CD4-positive, alpha-beta memory T cell (primary cell): Measurements from ENCODE around the gene HAVCR2. TPM values are rescaled to one million over a fixed set of nuclear protein-coding genes. Genes with fewer than 3 reads are reported as not detected.

Source experiments
- polyA plus RNA-seq, 2 donors: library from polyadenylated mRNA; unstranded; fragments of 300-500 nt; fragmentation: Illumina TruSeq; gene quantifications; one replicate each; pipeline ENCODE4 v1.2.3, GENCODE V29; 2021
- total RNA-seq, 2 experiments: library from RNA; stranded (reverse); gene quantifications; one replicate each; pipeline ENCODE4 v1.2.3, GENCODE V29; 2021

The HAVCR2 gene
- total and polyA plus RNA-seq, 4 experiments from 2014 or later: 2.7 to 8.4 (median 4.7) TPM

Other genes with a start within 250 kb of the HAVCR2 start
- gene TIMD4, start 145.8 kb downstream of the HAVCR2 start, total RNA-seq: 1 to 10 TPM; 7.6 to 9.5 TPM
- gene TIMD4, start 145.8 kb downstream of the HAVCR2 start, polyA plus RNA-seq: under 1 TPM; 0.54 to 0.64 TPM
- 10 to 100 TPM in 1 of 2 experiments, 1 to 10 TPM in 1; 5.7 to 10.1 TPM for gene HAVCR1, start 49.9 kb downstream of the HAVCR2 start, total RNA-seq
- under 1 TPM; 0.91 TPM for gene HAVCR1, start 49.9 kb downstream of the HAVCR2 start, polyA plus RNA-seq
- 10 to 100 TPM; 18.9 to 20.3 TPM for gene MED7, start 33.8 kb upstream of the HAVCR2 start, total RNA-seq
- gene MED7, start 33.8 kb upstream of the HAVCR2 start, polyA plus RNA-seq: 10 to 100 TPM; 13.6 to 16.6 TPM
- not detected for gene GARIN3, start 57.2 kb upstream of the HAVCR2 start, total RNA-seq
- not detected for gene GARIN3, start 57.2 kb upstream of the HAVCR2 start, polyA plus RNA-seq
- gene ITK, start 71.8 kb upstream of the HAVCR2 start, total RNA-seq: 100 to 1,000 TPM; 398 to 421 TPM
- gene ITK, start 71.8 kb upstream of the HAVCR2 start, polyA plus RNA-seq: 100 to 1,000 TPM; 141 to 178 TPM
- gene CYFIP2, start 157.1 kb upstream of the HAVCR2 start, total RNA-seq: 100 to 1,000 TPM; 317 to 325 TPM
- gene CYFIP2, start 157.1 kb upstream of the HAVCR2 start, polyA plus RNA-seq: 100 to 1,000 TPM; 432 to 516 TPM